GM18867 (cell line): ENCODE data around the gene ARHGAP22.

Experiments used
- ATAC-seq: cut with Tn5 transposase; IDR thresholded peaks from one replicate; pipeline ENCODE4 v1.9.1; 2021; ENCODE audit warnings: mild to moderate bottlenecking, moderate library complexity; ENCODE audit not compliant: unreplicated experiment

The ARHGAP22 gene

DNA sequence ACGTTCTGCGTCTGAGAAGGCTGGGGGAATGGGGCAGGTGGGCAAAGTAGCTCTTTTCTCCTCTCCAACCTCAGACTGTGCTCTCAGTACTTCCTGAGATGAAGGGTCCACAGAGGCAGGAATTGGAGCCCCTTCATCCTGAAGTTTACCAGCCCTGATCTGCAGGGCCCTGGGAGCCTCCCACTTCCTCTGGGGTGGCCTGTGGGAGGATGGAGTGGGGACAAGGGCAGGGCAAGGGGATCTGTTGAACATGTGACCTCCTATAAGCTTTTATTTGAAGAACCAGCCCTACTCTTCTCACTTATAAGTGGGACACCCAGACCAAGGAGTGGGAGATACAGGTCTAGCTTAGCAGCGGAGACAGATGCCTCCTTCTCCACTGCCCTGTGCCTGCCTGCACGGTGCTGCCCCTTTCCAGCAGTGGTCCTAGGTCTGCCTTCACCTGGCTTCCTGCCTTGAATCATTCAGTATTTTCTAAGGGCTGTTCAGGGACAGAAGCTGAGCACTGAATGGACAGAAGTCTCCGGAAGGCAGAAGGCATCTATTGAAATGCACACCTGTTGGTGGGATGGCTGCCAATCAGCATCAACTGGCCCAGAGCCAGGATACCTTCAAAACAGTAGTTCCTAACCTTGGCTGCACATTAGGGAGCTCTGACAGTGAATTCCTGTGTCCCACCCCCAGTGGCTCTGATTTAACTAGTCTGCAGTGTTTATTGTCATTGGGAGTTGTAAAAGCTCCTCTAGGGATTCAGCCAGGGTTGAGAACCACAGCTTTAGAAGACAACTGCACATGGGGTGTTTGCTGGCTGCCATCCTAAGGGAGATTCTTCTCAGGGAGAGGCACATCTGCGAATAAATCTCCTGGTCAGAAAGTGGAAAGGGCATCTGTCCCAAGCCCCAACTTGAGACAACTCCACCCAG lies 2.7 kb upstream of the ARHGAP22 start:
- ATAC-seq: no peak

DNA sequence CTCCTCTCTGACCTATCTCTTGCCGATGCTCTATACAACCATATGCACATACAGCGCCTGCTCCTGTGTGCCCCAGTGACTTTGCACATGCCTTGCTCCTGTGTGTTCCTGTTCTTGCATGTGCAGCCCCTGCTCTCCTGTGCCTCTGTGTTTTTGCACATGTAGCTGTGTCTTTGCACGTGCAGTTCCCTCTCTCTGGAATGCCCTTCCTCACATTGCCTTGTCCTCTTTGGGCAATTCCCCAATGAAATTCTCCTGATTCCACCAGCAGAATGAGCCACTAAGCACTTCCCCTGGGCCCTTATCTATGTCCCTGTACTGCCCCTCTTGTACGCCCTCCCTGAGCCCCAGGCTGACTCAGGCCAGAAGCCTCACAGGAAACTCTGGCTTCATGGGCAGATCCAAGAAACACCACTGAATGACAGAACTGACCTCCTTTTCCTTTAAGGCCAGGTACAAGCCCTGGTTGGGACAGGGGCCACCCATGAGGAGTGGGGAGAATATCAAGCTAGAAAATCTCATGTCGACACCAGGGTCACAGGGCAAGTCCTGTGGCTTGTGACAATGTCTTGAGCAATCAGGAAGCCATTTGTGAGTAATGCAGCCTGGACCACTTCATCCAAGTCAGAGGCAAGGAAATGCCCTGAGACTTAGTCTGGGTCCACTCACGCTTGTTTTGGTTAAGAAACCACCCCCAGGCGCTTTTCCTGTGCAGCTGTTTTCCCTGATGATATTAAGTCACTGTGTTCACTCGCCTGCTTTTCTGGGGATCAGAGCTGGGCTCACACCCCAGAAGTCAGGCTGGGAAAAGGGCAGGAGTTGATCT lies 1.9 kb upstream of the ARHGAP22 start:
- no peak for ATAC-seq

DNA sequence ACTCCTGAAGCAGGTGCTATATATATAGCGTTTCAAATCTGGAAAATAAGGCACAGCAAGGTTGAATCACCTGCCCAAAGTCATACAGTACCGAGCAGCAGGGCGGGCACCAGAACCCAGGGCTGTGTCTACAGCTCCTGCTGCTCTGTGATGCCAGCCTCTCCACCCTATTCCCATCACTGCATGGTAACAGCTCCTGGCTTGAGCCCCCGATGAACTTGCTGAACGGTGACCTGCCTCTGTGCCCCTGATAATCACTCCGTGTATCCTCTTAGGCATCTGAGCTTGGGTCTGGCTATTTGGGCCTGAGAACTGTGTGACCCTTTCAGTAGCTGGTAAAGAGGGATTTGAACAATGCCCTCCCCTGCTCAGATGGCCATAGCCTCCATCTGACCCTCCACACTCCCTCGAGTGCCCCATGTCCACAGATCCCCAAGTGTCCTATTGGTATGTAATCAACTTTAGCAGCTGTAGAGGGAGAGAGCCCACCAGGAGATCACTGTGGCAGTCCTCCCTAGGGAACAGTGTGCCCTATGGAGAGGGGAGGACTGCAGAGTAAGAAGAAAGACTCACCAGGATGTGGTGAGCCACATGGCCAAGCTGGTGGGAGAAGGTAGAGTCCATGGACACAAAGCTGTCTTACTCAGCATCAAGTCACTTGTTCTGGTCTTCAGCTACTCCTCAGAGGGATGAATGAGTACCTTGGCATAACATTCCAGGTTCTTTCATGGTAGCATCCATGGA lies 1.1 kb upstream of the ARHGAP22 start:
- no peak for ATAC-seq

DNA sequence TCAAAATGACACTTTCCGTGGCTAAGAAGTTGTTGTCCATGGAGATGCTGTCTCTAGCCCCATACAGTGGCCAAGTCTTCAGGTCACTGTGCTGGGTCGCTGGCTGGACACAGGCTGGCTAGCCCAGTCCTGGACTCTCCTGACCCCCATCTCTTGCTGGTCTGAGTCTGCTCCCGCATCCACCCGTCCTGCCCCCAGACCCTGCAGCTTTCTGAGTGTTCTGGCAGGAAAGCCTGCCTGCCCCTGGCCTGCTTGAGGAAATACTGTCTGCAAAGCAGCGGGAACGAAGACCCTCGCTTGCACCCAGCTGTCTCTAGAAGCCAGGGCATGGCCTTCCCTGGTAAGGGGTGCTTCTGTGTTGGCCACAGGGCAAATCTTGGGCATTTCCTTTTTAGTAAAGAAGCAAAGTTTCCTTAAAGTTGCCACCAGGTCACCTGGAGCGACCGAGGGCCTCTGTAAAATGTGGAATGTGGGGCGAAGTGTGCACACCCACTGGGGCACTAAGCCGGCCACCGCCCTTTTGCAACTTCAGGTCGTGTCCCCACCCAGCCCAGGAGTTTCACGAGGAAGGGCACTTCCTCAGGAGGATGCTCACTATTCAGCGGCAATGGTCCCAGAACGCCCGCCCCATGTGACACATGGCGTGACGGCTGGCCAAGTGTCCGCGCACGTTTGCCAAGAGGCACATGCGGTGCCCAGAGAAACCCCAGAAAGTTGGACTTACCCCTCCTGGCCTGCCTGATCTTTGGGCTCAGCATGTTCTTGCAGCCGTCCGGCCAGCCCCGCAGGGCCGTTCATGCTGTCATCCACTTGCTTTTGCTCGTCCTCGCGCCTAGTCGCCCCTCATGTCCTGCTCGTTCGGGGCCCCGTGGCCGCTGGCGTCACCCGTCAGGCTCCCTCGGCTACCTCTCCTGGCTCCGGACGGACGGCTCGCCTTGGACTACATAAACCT lies 558 bp downstream of the ARHGAP22 start:
- no peak for ATAC-seq

DNA sequence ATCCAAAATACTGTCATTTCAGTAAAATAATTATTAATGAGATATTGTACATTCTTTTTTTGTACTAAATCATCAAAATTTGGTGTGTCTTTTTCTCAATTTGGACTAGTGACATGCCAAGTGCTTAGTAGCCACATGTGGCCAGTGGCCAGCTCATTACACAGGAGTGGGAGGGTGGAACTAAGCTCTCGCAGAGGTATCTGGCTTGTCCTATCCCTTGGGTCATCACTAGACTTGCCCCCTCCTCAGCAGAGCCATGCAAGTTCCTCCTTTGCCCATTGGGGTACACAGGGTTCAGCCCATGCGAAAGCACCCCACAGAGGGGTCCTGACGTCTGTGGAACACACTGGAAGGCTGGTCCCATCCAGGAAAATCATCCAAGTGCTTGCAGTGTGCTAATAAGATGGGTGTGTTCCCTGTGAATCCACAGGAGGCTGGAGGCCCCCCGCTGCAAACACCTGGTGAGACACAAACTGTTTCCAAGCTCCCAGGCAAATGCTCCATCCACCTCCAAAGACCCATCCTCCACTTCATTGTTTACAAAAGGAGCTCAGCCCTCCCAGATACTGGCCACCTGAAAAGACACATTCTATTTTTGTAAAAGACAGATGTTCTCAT lies 1.3 kb downstream of the ARHGAP22 start:
- ATAC-seq: no peak

DNA sequence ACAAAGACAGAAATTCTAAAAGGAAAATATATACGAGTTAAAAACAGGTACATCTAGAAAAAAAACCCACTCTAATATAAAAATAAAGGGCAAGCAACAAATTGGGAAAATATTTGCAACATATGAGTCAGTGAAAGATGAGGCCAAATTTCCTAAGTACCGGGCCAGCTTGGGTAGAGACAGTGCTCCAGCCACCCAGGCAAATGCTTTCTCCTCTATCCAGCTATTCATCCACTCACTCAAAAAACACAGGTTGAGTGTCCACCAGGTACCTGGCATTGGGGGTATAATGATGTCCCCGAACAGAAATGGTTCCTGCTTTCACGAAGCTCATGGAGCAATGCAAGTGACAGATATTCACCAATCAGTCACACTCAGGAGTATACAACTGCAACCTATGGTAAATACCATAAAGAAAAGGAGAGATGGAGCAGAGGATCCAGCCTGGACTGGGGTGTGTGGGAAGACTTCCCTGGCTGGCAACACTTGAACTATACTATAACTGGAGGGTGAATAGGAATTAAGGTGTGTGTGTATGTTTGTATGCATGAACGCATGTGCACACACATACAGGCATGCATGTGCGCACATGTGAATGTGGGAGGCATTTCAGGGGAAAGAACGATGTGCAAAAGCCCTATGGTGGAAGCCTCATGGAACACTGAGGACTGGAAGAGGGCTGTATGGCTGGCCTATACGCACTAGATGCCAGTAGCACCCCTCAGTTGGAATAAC lies 2.3 kb downstream of the ARHGAP22 start:
- no peak for ATAC-seq

DNA sequence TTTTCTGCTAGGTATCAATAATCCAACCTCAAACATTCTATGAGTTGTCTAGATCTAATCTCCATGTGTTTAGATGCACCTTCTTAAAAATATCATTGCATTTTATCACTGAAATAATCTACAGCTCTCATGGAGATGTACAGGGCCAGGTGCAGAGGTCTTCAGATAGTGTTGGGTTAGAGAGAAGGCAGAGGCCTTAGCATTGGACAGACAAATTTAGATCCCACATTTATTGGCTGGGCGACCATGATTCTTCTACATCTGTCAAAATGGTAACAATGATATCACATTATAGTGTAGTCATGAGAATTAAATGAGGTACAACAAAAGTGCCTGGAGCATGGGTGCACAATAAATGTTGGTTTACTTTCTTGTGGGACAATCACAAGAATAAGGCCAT lies 3.1 kb downstream of the ARHGAP22 start:
- no peak for ATAC-seq

DNA sequence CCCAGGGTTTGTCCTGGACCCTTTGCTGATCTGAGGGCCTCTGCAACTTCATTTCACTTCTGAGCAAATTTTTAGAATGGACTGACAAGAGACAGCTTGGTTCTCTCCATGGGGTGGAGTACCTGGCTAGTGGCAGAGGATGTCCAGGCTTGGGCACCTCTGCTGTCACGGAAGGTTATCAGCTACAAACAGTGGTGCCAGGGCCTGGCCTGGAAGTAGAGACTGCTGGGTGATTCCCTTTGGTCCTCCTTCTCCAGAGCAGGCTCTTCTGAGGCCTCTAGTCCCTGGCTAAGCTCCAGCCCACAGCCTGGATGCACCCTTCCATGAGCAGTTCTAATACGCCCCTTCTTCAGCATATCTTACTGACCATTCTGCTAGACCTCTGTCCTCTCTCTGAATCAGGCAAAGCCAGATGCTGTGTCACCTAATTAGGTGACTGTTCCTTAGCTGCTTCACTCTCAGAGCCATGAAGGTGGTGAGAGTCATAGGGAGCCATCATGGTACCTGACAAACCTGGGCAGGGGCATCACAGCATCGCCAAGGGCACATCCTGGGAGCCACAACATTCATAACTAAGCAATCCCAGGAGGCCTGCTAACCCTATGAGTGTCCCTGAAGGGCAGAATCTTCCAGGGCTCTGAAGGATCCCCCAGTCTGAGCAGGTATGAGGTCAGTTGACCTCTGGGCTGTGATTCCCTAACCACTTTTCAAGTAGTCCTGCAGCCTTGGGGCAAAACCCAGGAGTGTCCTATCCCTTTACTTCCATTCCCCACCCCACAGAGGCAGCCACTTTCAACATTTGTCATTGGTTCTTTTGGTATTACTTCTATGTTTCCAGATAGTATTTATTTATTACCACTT lies 4.0 kb downstream of the ARHGAP22 start:
- ATAC-seq: no peak

DNA sequence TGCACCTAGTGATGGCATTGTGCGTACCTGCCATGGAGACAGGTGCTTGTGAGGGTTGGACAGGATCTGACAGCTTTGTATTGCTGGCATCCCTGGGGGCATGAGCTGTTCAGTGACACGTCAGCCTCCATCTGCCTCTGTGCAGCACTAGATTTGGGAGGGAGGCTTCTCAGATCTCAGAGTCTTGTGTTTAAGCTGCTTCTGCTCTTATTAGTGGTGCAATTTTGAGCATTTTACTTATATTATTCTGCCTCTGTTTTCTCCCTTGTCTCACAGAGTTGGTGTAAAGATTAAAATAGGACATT lies 5.1 kb downstream of the ARHGAP22 start:
- no peak for ATAC-seq

DNA sequence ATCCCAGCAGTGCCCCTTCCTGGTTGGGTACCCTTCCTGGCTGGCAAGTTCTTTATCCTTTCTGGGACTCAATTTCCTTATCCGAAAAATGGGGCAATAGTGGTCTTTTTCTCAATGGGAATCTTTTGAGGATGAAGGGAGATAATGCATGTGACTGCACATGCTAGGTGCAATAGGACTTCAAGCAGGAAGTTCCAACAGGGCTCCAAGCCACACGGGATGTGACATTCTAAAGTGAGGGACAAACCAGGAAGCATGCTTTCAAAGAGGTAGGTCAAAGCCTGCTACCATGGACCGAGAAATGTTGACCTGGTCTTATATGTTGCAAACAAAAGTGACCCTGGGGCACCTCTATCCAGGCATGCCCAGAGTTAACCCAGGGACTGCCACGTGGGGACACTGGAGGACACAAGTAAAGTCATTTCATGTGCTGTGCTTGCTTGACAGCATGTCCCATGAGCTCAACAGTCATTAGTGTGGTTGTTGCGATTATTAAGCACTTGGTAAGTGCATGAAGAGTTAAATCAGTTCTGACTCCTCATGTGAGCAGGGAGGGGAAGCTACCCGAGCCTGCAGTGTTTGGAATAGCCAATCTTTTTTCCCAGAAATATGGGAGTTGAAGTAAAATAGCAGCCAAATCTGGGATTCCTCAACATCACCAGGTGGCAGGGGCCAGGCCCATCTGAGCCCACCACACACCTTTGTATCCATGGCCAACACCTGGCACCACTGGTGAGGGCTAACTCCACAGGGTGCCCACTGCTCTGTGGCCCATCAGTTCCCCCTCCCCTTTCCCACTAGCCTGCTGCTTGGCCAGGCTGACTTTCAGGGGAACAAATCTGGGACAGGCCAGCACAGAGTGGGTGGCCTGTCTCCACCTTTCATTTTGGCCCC lies 5.7 kb downstream of the ARHGAP22 start:
- no peak for ATAC-seq

DNA sequence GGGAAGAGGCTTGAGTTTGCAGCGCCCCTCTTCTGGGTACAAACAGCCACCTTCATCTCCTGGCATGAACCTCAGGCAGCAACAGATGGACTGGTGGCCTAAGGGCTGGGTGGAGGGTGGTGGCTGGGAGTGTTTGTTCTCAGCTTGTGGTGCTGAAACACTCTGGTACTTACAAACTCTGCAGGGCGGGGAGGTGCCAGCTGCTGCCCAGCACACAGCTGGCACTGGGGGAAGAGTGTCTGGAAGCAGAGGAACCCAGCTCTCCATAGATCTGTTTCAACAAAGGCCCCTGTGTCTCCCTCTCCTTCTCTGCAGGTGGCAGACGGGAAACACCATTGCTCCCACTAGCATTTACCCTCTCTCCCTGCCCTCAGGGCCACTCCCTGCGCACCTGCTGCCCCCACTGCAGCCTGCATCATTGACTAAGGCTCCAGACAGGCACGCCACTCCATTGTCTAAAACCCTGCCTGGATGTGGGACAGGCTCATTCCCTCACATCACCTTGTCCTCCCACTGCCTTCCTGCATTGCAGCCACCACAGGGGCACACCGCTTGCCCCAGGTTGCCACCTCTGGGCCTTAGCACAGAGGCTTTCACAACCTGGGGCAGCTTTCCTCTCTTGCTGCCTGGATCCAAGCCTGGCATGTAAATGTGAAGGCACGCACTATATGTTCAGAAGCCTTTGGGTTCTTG lies 6.5 kb downstream of the ARHGAP22 start:
- ATAC-seq: no peak

DNA sequence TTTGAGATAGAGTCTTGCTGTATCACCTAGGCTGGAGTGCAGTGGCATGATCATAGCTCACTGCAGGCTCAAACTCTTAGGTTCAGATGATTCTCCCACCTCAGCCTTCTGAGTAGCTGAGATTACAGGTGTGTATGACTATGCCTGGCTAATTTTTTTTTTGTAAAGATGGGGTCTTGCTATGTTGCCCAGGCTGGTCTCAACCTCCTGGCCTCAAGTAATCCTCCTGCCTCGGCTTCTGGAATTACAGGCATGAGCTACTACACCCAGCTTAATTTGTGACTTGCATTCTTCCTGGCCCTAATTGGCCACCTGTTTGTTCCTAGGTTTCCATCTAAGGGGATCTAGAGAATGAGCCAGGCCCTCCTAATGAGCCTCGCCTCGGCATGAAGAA lies 9.3 kb downstream of the ARHGAP22 start:
- no peak for ATAC-seq

DNA sequence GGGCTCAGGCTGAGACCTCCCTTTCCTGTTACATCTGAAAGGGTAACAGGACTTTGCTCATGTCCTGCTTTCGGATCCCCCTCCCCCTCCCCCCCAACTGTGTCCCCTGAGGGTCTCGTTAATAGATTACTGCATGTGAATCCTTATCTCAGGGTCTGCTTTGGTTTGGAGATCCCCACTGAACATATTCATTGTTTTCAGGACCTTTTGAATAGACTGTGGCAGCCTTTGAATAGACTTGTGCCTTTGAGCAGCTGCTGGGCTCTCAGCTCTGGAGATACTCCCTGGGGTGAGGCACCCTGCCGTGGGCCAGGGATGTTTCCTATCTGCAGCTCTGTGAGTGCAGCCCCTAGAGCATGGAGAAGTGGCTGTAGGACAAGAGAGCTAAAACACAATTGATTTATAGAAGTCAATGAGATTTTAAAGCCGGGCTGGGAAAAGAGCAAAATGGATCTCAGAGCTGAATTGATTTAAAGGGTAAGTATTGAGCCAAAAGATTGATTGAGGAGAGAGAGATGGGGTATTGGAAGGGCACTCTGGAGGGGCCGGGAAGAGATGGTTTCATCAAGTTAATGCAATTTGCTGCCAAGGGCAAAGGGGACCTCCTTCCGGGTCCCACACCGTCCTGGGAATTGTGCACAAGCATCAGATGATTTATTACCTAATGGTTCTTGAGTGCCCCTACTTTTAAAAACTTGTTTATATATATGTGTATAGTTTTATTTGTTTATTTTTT lies 9.9 kb downstream of the ARHGAP22 start:
- no peak for ATAC-seq

DNA sequence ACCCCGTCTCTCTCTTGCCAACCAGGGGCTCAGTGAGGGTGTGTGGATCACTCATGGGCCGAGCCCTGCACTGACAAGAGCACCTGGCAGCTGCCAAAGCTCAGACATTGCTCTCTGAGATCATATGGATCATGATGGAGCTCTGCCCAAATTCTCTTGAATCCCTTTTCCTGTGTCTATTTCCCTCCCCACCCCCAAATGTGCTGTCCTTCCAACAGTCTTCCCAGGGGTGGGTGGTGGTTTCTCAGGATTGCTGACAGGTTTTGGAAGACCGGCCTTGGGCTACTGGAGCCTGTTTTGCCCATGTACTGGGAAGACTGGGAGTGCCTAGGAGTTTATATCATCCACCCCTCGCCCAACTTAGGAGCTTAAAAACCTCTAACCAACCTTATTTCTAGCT lies 10.5 kb downstream of the ARHGAP22 start:
- no peak for ATAC-seq

DNA sequence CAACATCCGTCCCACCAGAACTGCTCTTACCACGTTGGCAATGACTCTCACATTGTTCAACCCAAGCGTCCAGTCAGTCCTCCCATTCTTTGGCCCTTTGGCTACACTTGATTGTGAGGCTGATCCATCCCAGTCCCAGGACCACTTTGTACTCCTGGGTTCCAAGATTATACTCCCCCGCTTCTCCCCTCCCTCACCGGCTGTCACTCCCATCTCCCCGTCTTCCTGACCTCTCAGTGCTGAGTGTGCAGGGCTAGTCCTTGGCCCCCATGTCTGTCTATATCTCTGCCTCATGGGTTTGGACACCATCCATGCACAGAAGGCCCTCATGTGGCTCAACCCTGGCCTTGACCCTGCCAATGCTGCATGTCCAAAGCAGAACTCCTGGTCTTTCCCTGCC lies 12.5 kb downstream of the ARHGAP22 start:
- no peak for ATAC-seq

DNA sequence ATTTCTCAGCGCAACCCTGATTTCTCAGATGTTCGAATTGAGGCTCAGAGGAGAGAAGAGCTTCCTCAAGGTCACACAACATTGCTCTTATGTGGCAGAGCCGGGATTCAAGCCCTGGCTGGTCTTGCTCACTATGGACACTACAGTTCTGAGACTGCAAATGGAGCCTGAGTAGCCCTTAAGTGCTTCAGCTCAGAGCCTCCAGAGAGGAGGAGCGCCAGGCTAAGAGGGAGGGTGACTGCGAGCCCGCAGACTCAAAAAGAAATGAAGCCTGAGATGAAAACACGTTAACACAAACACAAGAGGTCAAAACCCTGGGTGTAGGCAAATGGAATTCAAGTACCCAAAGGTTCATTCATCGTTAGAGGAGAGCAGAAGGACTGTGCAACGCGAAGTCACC lies 13.9 kb downstream of the ARHGAP22 start:
- ATAC-seq: no peak
